Panc1 (cell line): Measurements from ENCODE around the gene GRID1. TPM values are rescaled to one million over a fixed set of nuclear protein-coding genes. Genes with fewer than 3 reads are reported as not detected.

Experiments
- ATAC-seq: fragments of 200-7000 bp; cut with Tn5 transposase; 2 replicates; pipeline ENCODE4 v1.9.1; 2020; ENCODE audit warnings: mild to moderate bottlenecking, moderate library complexity
- BruUV-seq: library from RNA; stranded (reverse); fragments of 400-500 nt; replicated peaks from 2 replicates; lab custom pipeline; 2021; lab: Mats Ljungman, UMichigan
- CTCF ChIA-PET: fragments of 300-600 bp; sonication (Branson Sonifier 250); formaldehyde crosslinking; loops from one replicate; lab custom pipeline; 2022; ENCODE audit warnings: antibody characterized with exemption; lab: Charles Lee
- POLR2A ChIA-PET: fragments of 300-600 bp; sonication (Branson Sonifier 250); formaldehyde crosslinking; loops from one replicate; lab custom pipeline; 2022; ENCODE audit warnings: antibody characterized with exemption; lab: Charles Lee
- DNase-seq: peaks from one replicate; pipeline ENCODE4 v3.0.0-alpha.2; 2010; ENCODE audit warnings: low read depth, low spot score
- H3K27ac ChIP-seq: 2 replicates; pipeline ENCODE4 v1.5.1; 2011; ENCODE audit warnings: mild to moderate bottlenecking, low read length, inconsistent platforms
- H3K27me3 ChIP-seq: fragments of 200-500 bp; sonication (Bioruptor generic); 2 replicates; pipeline ENCODE4 v1.6.0; 2014; ENCODE audit warnings: low read length, inconsistent platforms; ENCODE audit not compliant: control insufficient read depth, insufficient read depth
- H3K36me3 ChIP-seq: fragments of 200-500 bp; sonication (Bioruptor generic); 2 replicates; pipeline ENCODE4 v1.5.1; 2014; ENCODE audit warnings: inconsistent platforms, mild to moderate bottlenecking, low read length, moderate library complexity; ENCODE audit not compliant: control insufficient read depth, insufficient read depth
- H3K4me1 ChIP-seq: 2 replicates; pipeline ENCODE4 v1.5.1; 2011; ENCODE audit warnings: inconsistent platforms, mild to moderate bottlenecking, low read length, moderate library complexity; ENCODE audit not compliant: control insufficient read depth, insufficient read depth
- H3K4me3 ChIP-seq, 2 experiments: 2 replicates each; pipeline ENCODE4 v1.5.1; 2011 to 2012; ENCODE audit warnings: low read depth in 2 of 2, low read length in 2 of 2, mild to moderate bottlenecking in 2 of 2, inconsistent platforms in 1 of 2, moderate library complexity in 1 of 2
- H3K9me3 ChIP-seq: fragments of 200-500 bp; sonication (Bioruptor generic); 2 replicates; pipeline ENCODE4 v1.5.1; 2014; ENCODE audit warnings: low read depth, mild to moderate bottlenecking, inconsistent platforms, low read length, moderate library complexity; ENCODE audit not compliant: control insufficient read depth, insufficient read depth
- CTCF ChIP-seq: fragments of 450-650 bp; IDR thresholded peaks from 2 replicates; pipeline ENCODE4 v1.5.1; 2017; ENCODE audit warnings: mild to moderate bottlenecking
- POLR2AphosphoS5 ChIP-seq: IDR thresholded peaks from 2 replicates; pipeline ENCODE4 v1.6.1; 2012; ENCODE audit warnings: mild to moderate bottlenecking, low read depth, low read length, moderate library complexity
- REST ChIP-seq, 2 experiments: IDR thresholded peaks; 2 replicates each; pipeline ENCODE4 v1.6.1; 2011 to 2012; ENCODE audit warnings: low read depth in 2 of 2, control low read depth in 1 of 2, low read length in 1 of 2, mild to moderate bottlenecking in 1 of 2, moderate library complexity in 1 of 2; ENCODE audit not compliant: insufficient read depth in 1 of 2
- SIN3A ChIP-seq: IDR thresholded peaks from 2 replicates; pipeline ENCODE4 v1.6.1; 2012; ENCODE audit warnings: low read depth, mild to moderate bottlenecking, low read length, moderate library complexity, borderline replicate concordance; ENCODE audit not compliant: insufficient read depth
- TCF7L2 ChIP-seq: IDR thresholded peaks from 2 replicates; pipeline ENCODE4 v1.6.1; 2011; ENCODE audit warnings: mild to moderate bottlenecking, low read depth, low read length, inconsistent platforms
- in situ Hi-C: cut with HindIII; loops from 2 replicates; pipeline ENCODE4 v1.10.0; 2016; ENCODE audit warnings: low sequenced_read_pairs, low pct_unique_long_range_greater_than_20kb
- intact Hi-C: fragments of 100-400 bp; cut with micrococcal nuclease; formaldehyde crosslinking; loops from one replicate; pipeline ENCODE4 v1.10.0; 2022; ENCODE audit not compliant: unreplicated experiment
- total RNA-seq: library from RNA; stranded (reverse); gene quantifications from one replicate; pipeline ENCODE4 v1.2.1, GENCODE V29; 2021; ENCODE audit not compliant: unreplicated experiment

Gene GRID1
- total RNA-seq, 1 experiment from 2014 or later: 2.3 TPM

- H3K27ac ChIP-seq: no peak overlapping the region
- H3K36me3 ChIP-seq: no peaks in the 10 kb centered on the region
- H3K4me3 ChIP-seq: no peak overlapping the region
- TF ChIP-seq REST (IDR thresholded peaks at IDR 0.05; ENCODE audit: insufficient read depth in 1 of 2, low read depth in 2 of 2, low read length in 1 of 2) (no peak), CTCF (no peak), POLR2AphosphoS5 (no peak), SIN3A (no peak)
- ATAC-seq (no peak), DNase-seq (no peak)
- H3K9me3 ChIP-seq: no peaks in the 10 kb centered on the region
- in situ Hi-C loops (no loop called here), intact Hi-C loops (no loop called here)
- CTCF ChIA-PET: no interaction called here
- no peaks in the 10 kb centered on the region for H3K27me3 ChIP-seq
- peaks cover 5% of the 10 kb centered on the region; the same call in 1 of the 2 replicates for H3K4me1 ChIP-seq
- no TSS peak for BruUV-seq
- POLR2A ChIA-PET: no interaction called here
These were observed 101.2 kb downstream of the GRID1 start for GRCh38 chr10:86265236-86265894.

- ChIA-PET POLR2A (no interaction called here), CTCF (no interaction called here)
- in situ Hi-C loops: no loop called here
- TF ChIP-seq CTCF (no peak), REST (IDR thresholded peaks at IDR 0.05; ENCODE audit: insufficient read depth in 1 of 2, low read depth in 2 of 2, low read length in 1 of 2) (no peak), TCF7L2 (no peak), POLR2AphosphoS5 (no peak), SIN3A (no peak)
- peaks cover 5% of the 10 kb centered on the region; the same call in 1 of the 2 replicates for H3K4me1 ChIP-seq
- intact Hi-C loops: loop anchor here (5.0 kb wide), 1 partner anchor 113 kb away; no protein-coding TSS in a partner anchor
- DNase-seq (no peak), ATAC-seq (no peak)
- H3K27me3 ChIP-seq: no peaks in the 10 kb centered on the region
- H3K9me3 ChIP-seq: no peaks in the 10 kb centered on the region
- no peak overlapping the region for H3K27ac ChIP-seq
- H3K36me3 ChIP-seq: no peaks in the 10 kb centered on the region
- no TSS peak for BruUV-seq
- no peak overlapping the region for H3K4me3 ChIP-seq
These were observed 101.9 kb downstream of the GRID1 start for GRCh38 chr10:86264481-86265231.
